Large intestine (tissue), 3 donors: ENCODE data around the gene FUT6. TPM values are rescaled to one million over a fixed set of nuclear protein-coding genes. Genes with fewer than 3 reads are reported as not detected.
"Not testable (repeated sequence)": the region's sequence is repeated elsewhere in the genome, so short reads cannot be mapped to it uniquely, and the experiment has no call there.

ENCODE experiments used
- DNase-seq, 2 donors: peaks; one replicate each; pipeline versions ENCODE4 v3.0.0 to v3.0.0-alpha.2; 2013
- H3K27ac ChIP-seq: one replicate; pipeline ENCODE4 v1.5.1; 2013; ENCODE audit warnings: low read length
- H3K27me3 ChIP-seq: 2 replicates; pipeline ENCODE4 v1.6.1; 2013; ENCODE audit warnings: low read length; ENCODE audit not compliant: control insufficient read depth, insufficient read depth
- H3K36me3 ChIP-seq: 2 replicates; pipeline ENCODE4 v1.6.1; 2013; ENCODE audit warnings: low read length; ENCODE audit not compliant: control insufficient read depth, insufficient read depth
- H3K4me1 ChIP-seq: one replicate; pipeline ENCODE4 v1.6.1; 2013; ENCODE audit warnings: low read length; ENCODE audit not compliant: control insufficient read depth, insufficient read depth
- H3K4me3 ChIP-seq: one replicate; pipeline ENCODE4 v1.5.1; 2013; ENCODE audit warnings: low read length
- H3K9me3 ChIP-seq: one replicate; pipeline ENCODE4 v1.6.1; 2013; ENCODE audit warnings: mild to moderate bottlenecking, low read depth, low read length, moderate library complexity; ENCODE audit not compliant: control insufficient read depth
- WGBS: methylation state at CpG from one replicate; pipeline ENCODE4 v1.1.5; 2013; ENCODE audit warnings: low lambda C conversion rate; ENCODE audit not compliant: insufficient coverage; 5-methylcytosine and 5-hydroxymethylcytosine counted together
- polyA plus RNA-seq: library from polyadenylated mRNA; unstranded; fragments of 120-200 nt; gene quantifications from one replicate; pipeline ENCODE4 v1.2.1, GENCODE V29; 2013

The FUT6 gene
- polyA plus RNA-seq, 1 donor = 0.99 TPM

DNA sequence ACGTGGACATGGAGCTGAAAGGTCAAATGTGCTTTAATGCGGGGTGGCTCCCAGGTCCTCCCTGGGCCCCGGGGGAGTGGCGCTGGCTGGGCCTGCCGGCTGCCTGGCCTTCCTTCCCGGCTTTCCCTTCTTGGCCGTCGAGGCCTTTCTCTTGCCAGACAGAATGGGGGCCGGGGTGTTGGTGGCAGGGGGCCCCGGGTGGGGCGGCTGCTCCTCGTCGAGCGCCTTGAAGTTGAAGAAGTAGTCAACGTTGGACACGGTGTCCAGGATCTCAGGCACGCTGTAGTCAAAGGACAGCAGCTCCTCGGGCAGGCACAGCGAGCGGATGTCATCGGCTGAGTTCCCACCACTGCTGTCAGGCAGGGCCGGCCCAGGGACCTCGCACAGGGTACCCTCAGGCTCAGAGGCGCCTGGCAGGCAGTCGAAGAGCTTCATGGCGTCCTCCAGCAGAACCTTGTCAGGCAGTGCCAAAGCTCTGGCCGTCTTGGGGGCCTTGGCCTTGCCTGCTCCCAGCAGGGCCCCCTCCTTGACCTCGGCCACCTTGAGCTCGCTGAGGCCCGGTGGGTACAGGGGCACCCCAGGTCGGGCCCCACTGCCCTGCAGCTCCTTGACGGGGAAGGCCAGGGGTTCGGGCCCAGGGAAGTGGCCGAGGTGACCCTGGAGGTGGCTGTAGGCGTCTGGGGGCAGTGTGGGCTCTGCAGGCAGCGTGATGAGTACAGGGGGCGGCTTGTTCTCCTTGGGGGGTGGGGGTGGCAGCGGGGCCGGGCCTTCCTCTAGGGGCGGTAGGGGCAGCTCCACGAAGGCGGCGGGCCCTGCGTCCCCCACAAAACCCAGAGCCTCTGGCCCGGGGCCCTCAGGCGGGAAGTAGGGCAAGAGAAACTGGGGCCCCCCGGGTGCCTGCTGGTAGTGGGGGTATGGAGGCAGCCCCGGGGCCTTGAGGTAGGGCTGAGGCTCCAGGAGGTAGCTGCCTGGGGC is 56.3 kb downstream of the FUT6 start:
- no CpG with 5 or more reads among the region's 48 CpGs for WGBS
- H3K4me1 ChIP-seq = no peaks in the 10 kb centered on the region

GRCh38 chr19:5782322-5782721 is 57.2 kb downstream of the FUT6 start:
- no peak overlapping the region for H3K27ac ChIP-seq
- no peaks in the 10 kb centered on the region for H3K4me1 ChIP-seq
- H3K4me3 ChIP-seq = no peak overlapping the region
- no CpG with 5 or more reads among the region's 9 CpGs for WGBS
- peaks cover 32% of the 10 kb centered on the region for H3K36me3 ChIP-seq
- DNase-seq = no peak
- H3K27me3 ChIP-seq = no peaks in the 10 kb centered on the region
- peaks cover 10% of the 10 kb centered on the region for H3K9me3 ChIP-seq

More for the DNA sequence above, 56.3 kb downstream of the FUT6 start:
- peaks cover 41% of the 10 kb centered on the region for H3K36me3 ChIP-seq
- H3K27me3 ChIP-seq = no peaks in the 10 kb centered on the region
- no peak for DNase-seq
- H3K27ac ChIP-seq = no peak overlapping the region
- no peak overlapping the region for H3K4me3 ChIP-seq
- peaks cover 10% of the 10 kb centered on the region for H3K9me3 ChIP-seq

DNA sequence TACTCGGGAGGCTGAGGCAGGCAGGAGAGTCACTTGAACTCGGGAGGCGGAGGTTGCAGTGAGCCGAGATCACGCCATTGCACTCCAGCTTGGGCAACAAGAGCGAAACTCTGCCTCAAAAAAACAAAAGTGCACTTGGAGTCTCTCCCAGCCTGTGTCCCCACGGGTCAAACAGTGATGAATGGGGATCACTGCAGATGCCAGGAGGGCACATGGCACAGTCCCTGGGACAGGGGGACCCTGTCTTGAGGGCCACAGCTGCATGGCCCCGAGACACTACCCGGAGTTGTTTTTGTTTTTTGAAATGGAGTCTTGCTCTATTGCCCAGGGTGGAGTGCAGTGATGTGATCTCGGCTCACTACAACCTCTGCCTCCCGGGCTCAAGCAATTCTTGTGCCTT is 58.6 kb downstream of the FUT6 start:
- peaks cover 19% of the 10 kb centered on the region for H3K36me3 ChIP-seq
- not testable (repeated sequence) for DNase-seq, H3K27me3 ChIP-seq, H3K4me3 ChIP-seq, H3K27ac ChIP-seq, H3K4me1 ChIP-seq, H3K9me3 ChIP-seq
- no CpG with 5 or more reads among the region's 11 CpGs for WGBS

Other genes starting within 250 kb of the FUT6 start
- gene SAFB2, start 216.9 kb downstream of the FUT6 start, polyA plus RNA-seq = 88.5 TPM
- gene SAFB, start 216.6 kb downstream of the FUT6 start, polyA plus RNA-seq = 111 TPM
- gene MICOS13, start 159.2 kb downstream of the FUT6 start, polyA plus RNA-seq = 48.0 TPM
- 5.7 TPM for gene HSD11B1L, start 158.7 kb downstream of the FUT6 start, polyA plus RNA-seq
- 1,331 TPM for gene RPL36, start 149.4 kb downstream of the FUT6 start, polyA plus RNA-seq
- gene LONP1, start 119.6 kb downstream of the FUT6 start, polyA plus RNA-seq = 54.0 TPM
- gene CATSPERD, start 119.1 kb downstream of the FUT6 start, polyA plus RNA-seq = not detected
- gene PRR22, start 55.0 kb downstream of the FUT6 start, polyA plus RNA-seq = 4.6 TPM
- gene DUS3L, start 48.5 kb downstream of the FUT6 start, polyA plus RNA-seq = 34.6 TPM
- gene NRTN, start 34.6 kb downstream of the FUT6 start, polyA plus RNA-seq = 2.3 TPM
- gene FUT3, start 11.7 kb upstream of the FUT6 start, polyA plus RNA-seq = 1.0 TPM
- not detected for gene FUT5, start 30.8 kb upstream of the FUT6 start, polyA plus RNA-seq
- gene NDUFA11, start 64.1 kb upstream of the FUT6 start, polyA plus RNA-seq = 203 TPM
- gene VMAC, start 65.2 kb upstream of the FUT6 start, polyA plus RNA-seq = 8.1 TPM
- gene CAPS, start 74.6 kb upstream of the FUT6 start, polyA plus RNA-seq = 16.7 TPM
- 53.3 TPM for gene RANBP3, start 138.4 kb upstream of the FUT6 start, polyA plus RNA-seq